NK-92 (cell line): Measurements from ENCODE around the gene RAD9A.

Experiments used
- DNase-seq: peaks from one replicate; lab custom pipeline; 2025; ENCODE audit not compliant: unreplicated experiment; lab: John Stamatoyannopoulos, UW

Gene RAD9A

GRCh38 chr11:67408437-67409200 is 16.8 kb downstream of the RAD9A start:
- DNase-seq, result no peak

- no peak for DNase-seq
Observed at GRCh38 chr11:67409261-67409666, 17.5 kb downstream of the RAD9A start.

- DNase-seq, result no peak
Observed at GRCh38 chr11:67409781-67410368, 18.1 kb downstream of the RAD9A start.

- no peak for DNase-seq
Observed at GRCh38 chr11:67410369-67410831, 18.6 kb downstream of the RAD9A start.

- no peak for DNase-seq
Observed at GRCh38 chr11:67410984-67411784, 19.4 kb downstream of the RAD9A start.

- DNase-seq, result no peak
Observed at GRCh38 chr11:67411785-67412152, 20.0 kb downstream of the RAD9A start.

- no peak for DNase-seq
Observed at GRCh38 chr11:67412495-67413179, 20.9 kb downstream of the RAD9A start.

GRCh38 chr11:67413266-67413849 is 21.6 kb downstream of the RAD9A start:
- DNase-seq, result no peak

- DNase-seq, result no peak
Observed at GRCh38 chr11:67415501-67416304, 23.9 kb downstream of the RAD9A start, which contains the start of gene CARNS1. Gene CARNS1, plus strand, starts transcription at chr11:67415678. Its CDS starts 522 bp downstream, at chr11:67416200.

- peak; percentile 13 for DNase-seq
Observed at GRCh38 chr11:67416416-67417335, 24.9 kb downstream of the RAD9A start.

- no peak for DNase-seq
Observed at GRCh38 chr11:67417425-67417824, 25.6 kb downstream of the RAD9A start.

- DNase-seq, result no peak
Observed at GRCh38 chr11:67418476-67419281, 26.9 kb downstream of the RAD9A start.

- no peak for DNase-seq
Observed at GRCh38 chr11:67419325-67420049, 27.7 kb downstream of the RAD9A start.

- DNase-seq, result no peak
Observed at GRCh38 chr11:67420147-67420645, 28.4 kb downstream of the RAD9A start.

- DNase-seq, result peak; percentile 73
Observed at GRCh38 chr11:67420646-67421429, 29.1 kb downstream of the RAD9A start.

- DNase-seq, result no peak
Observed at GRCh38 chr11:67421430-67422031, 29.7 kb downstream of the RAD9A start.
